Activated CD4-positive, alpha-beta T cell treated with anti-CD3 and anti-CD28 coated beads, Interleukin-2, amount 10 ng/mL, durations not matched to agents 24 days and 14 days (primary cell): ENCODE data around the gene SPTY2D1. TPM values are rescaled to one million over a fixed set of nuclear protein-coding genes. Genes with fewer than 3 reads are reported as not detected.
"Not testable (repeated sequence)": the region's sequence is repeated elsewhere in the genome, so short reads cannot be mapped to it uniquely, and the experiment has no call there.

Experiments used
- DNase-seq: peaks from one replicate; pipeline ENCODE4 v3.0.0; 2022
- H3K27ac Mint-ChIP-seq: one replicate; pipeline ENCODE4 v1.8.0; 2022; ENCODE audit warnings: mild to moderate bottlenecking, mixed read lengths
- H3K27me3 Mint-ChIP-seq: one replicate; pipeline ENCODE4 v1.8.0; 2022; ENCODE audit warnings: mixed read lengths
- H3K36me3 Mint-ChIP-seq: one replicate; pipeline ENCODE4 v1.8.0; 2022; ENCODE audit warnings: low read depth, mild to moderate bottlenecking, mixed read lengths
- H3K4me1 Mint-ChIP-seq: one replicate; pipeline ENCODE4 v1.8.0; 2021; ENCODE audit warnings: mixed read lengths
- H3K4me3 Mint-ChIP-seq: one replicate; pipeline ENCODE4 v1.8.0; 2022; ENCODE audit warnings: mild to moderate bottlenecking, moderate library complexity, mixed read lengths
- H3K9me3 Mint-ChIP-seq: one replicate; pipeline ENCODE4 v1.8.0; 2021; ENCODE audit warnings: mixed read lengths
- intact Hi-C: fragments of 100-400 bp; cut with micrococcal nuclease; formaldehyde crosslinking; loops from one replicate; pipeline ENCODE4 v1.15.1; 2023
- total RNA-seq: library from RNA; stranded (reverse); gene quantifications from 2 replicates; pipeline ENCODE4 v1.2.3, GENCODE V29; 2022

Gene SPTY2D1
- 22.6 and 22.8 TPM in 2 replicates for total RNA-seq

GRCh38 chr11:18634140-18635032 lies at the start of gene SPTY2D1:
SPTY2D1 (minus strand) TSS chr11:18634342; CDS start chr11:18634257, 85 bp downstream.
- intact Hi-C loops: loop anchor here (1.0 to 10.0 kb wide), 10 partner anchors 16 to 390 kb away; partner anchors contain the start of genes GTF2H1, HPS5, LDHA and SAA2
- DNase-seq: peak; percentile 99
- H3K9me3 Mint-ChIP-seq: no peaks in the 10 kb centered on the region
- peaks cover 24% of the 10 kb centered on the region for H3K4me1 Mint-ChIP-seq
- no peaks in the 10 kb centered on the region for H3K27me3 Mint-ChIP-seq
- H3K4me3 Mint-ChIP-seq: peak within 1 kb of the TSS; percentile 93
- H3K27ac Mint-ChIP-seq: peak within 1 kb of the TSS; percentile 98
- peaks cover 6% of the 10 kb centered on the region for H3K36me3 Mint-ChIP-seq

- no peak for DNase-seq
- H3K4me3 Mint-ChIP-seq: no peak overlapping the region
- peaks cover 11% of the 10 kb centered on the region for H3K27me3 Mint-ChIP-seq
- intact Hi-C loops: no loop called here
- no peaks in the 10 kb centered on the region for H3K36me3 Mint-ChIP-seq
- no peaks in the 10 kb centered on the region for H3K9me3 Mint-ChIP-seq
- H3K4me1 Mint-ChIP-seq: peaks cover 6% of the 10 kb centered on the region
- no peak overlapping the region for H3K27ac Mint-ChIP-seq
These were observed 48.3 kb upstream of the SPTY2D1 start for GRCh38 chr11:18682466-18682865.

- not testable (repeated sequence) for DNase-seq, H3K36me3 Mint-ChIP-seq, H3K4me3 Mint-ChIP-seq
These were observed 47.8 kb upstream of the SPTY2D1 start for GRCh38 chr11:18681949-18682348.

GRCh38 chr11:18677560-18677959 lies 43.4 kb upstream of the SPTY2D1 start:
- no peak overlapping the region for H3K27ac Mint-ChIP-seq
- H3K4me1 Mint-ChIP-seq: peaks cover 14% of the 10 kb centered on the region
- intact Hi-C loops: no loop called here
- no peaks in the 10 kb centered on the region for H3K27me3 Mint-ChIP-seq
- DNase-seq: no peak
- no peak overlapping the region for H3K4me3 Mint-ChIP-seq
- H3K9me3 Mint-ChIP-seq: no peaks in the 10 kb centered on the region
- H3K36me3 Mint-ChIP-seq: no peaks in the 10 kb centered on the region

More at GRCh38 chr11:18681949-18682348, 47.8 kb upstream of the SPTY2D1 start:
- intact Hi-C loops, H3K27ac Mint-ChIP-seq, H3K4me1 Mint-ChIP-seq, H3K9me3 Mint-ChIP-seq: not testable (repeated sequence)
- H3K27me3 Mint-ChIP-seq: peaks cover 11% of the 10 kb centered on the region

- Mint-ChIP-seq H3K36me3 (no peaks in the 10 kb centered on the region), H3K9me3 (no peaks in the 10 kb centered on the region), H3K27me3 (no peaks in the 10 kb centered on the region), H3K4me1 (peaks cover 18% of the 10 kb centered on the region), H3K4me3 (no peak overlapping the region), H3K27ac (no peak overlapping the region)
- intact Hi-C loops: no loop called here
- DNase-seq: no peak
These were observed 42.7 kb upstream of the SPTY2D1 start for GRCh38 chr11:18676803-18677202.

GRCh38 chr11:18672209-18672608 lies 38.1 kb upstream of the SPTY2D1 start:
- H3K4me1 Mint-ChIP-seq: peaks cover 32% of the 10 kb centered on the region
- not testable (repeated sequence) for H3K27me3 Mint-ChIP-seq
- intact Hi-C loops: loop anchor here (5.0 kb wide), 1 partner anchor 55 kb away; no protein-coding TSS in a partner anchor

GRCh38 chr11:18671246-18671645 lies 37.1 kb upstream of the SPTY2D1 start:
- intact Hi-C loops: loop anchor here (5.0 kb wide), 1 partner anchor 54 kb away; no protein-coding TSS in a partner anchor
- Mint-ChIP-seq H3K4me3 (no peak overlapping the region), H3K9me3 (no peaks in the 10 kb centered on the region), H3K27ac (peak overlapping the region; percentile 54), H3K36me3 (no peaks in the 10 kb centered on the region), H3K27me3 (peaks cover 6% of the 10 kb centered on the region), H3K4me1 (peaks cover 32% of the 10 kb centered on the region)
- DNase-seq: no peak

More at GRCh38 chr11:18672209-18672608, 38.1 kb upstream of the SPTY2D1 start:
- H3K36me3 Mint-ChIP-seq, H3K9me3 Mint-ChIP-seq: not testable (repeated sequence)
- peak; percentile 81 for DNase-seq
- Mint-ChIP-seq H3K4me3 (peak overlapping the region; percentile 68), H3K27ac (peak overlapping the region; percentile 66)

GRCh38 chr11:18669711-18670110 lies 35.6 kb upstream of the SPTY2D1 start:
- Mint-ChIP-seq H3K4me1 (peaks cover 34% of the 10 kb centered on the region), H3K4me3 (no peak overlapping the region), H3K27me3 (peaks cover 12% of the 10 kb centered on the region), H3K9me3 (no peaks in the 10 kb centered on the region), H3K27ac (no peak overlapping the region), H3K36me3 (no peaks in the 10 kb centered on the region)
- DNase-seq: no peak
- intact Hi-C loops: loop anchor here (1.0 to 5.0 kb wide), 2 partner anchors 29 to 52 kb away; partner anchors contain the start of gene TMEM86A

- peak; percentile 68 for DNase-seq
- Mint-ChIP-seq H3K4me1 (peaks cover 34% of the 10 kb centered on the region), H3K27me3 (peaks cover 12% of the 10 kb centered on the region), H3K4me3 (peak overlapping the region; percentile 39), H3K27ac (peak overlapping the region; percentile 62), H3K9me3 (no peaks in the 10 kb centered on the region), H3K36me3 (no peaks in the 10 kb centered on the region)
- intact Hi-C loops: loop anchor here (1.0 kb wide), 1 partner anchor 29 kb away; the partner anchor contains the start of gene TMEM86A
These were observed 35.1 kb upstream of the SPTY2D1 start for GRCh38 chr11:18669219-18669596.

- Mint-ChIP-seq H3K4me3 (no peak overlapping the region), H3K4me1 (peaks cover 31% of the 10 kb centered on the region), H3K36me3 (no peaks in the 10 kb centered on the region), H3K27me3 (peaks cover 12% of the 10 kb centered on the region), H3K27ac (no peak overlapping the region), H3K9me3 (peaks cover 2% of the 10 kb centered on the region)
- intact Hi-C loops: no loop called here
- DNase-seq: no peak
These were observed 34.0 kb upstream of the SPTY2D1 start for GRCh38 chr11:18668131-18668530.

- intact Hi-C loops, DNase-seq, H3K36me3 Mint-ChIP-seq, H3K9me3 Mint-ChIP-seq: not testable (repeated sequence)
- H3K27ac Mint-ChIP-seq: peak overlapping the region; percentile 31
- peaks cover 17% of the 10 kb centered on the region for H3K4me1 Mint-ChIP-seq
- peak overlapping the region; percentile 46 for H3K4me3 Mint-ChIP-seq
- H3K27me3 Mint-ChIP-seq: peaks cover 28% of the 10 kb centered on the region
These were observed 31.3 kb upstream of the SPTY2D1 start for GRCh38 chr11:18665353-18665872.

GRCh38 chr11:18657673-18658072 lies 23.5 kb upstream of the SPTY2D1 start:
- no peak for DNase-seq
- no peak overlapping the region for H3K4me3 Mint-ChIP-seq
- H3K4me1 Mint-ChIP-seq: no peaks in the 10 kb centered on the region
- H3K27me3 Mint-ChIP-seq: peaks cover 23% of the 10 kb centered on the region
- no peaks in the 10 kb centered on the region for H3K36me3 Mint-ChIP-seq
- intact Hi-C loops: no loop called here
- H3K9me3 Mint-ChIP-seq: no peaks in the 10 kb centered on the region
- no peak overlapping the region for H3K27ac Mint-ChIP-seq

GRCh38 chr11:18650859-18651557 lies 16.9 kb upstream of the SPTY2D1 start:
- no peaks in the 10 kb centered on the region for H3K27me3 Mint-ChIP-seq
- intact Hi-C loops: loop anchor here (1.0 to 2.0 kb wide), 2 partner anchors 16 to 111 kb away; partner anchors contain the start of gene SPTY2D1
- no peak overlapping the region for H3K4me3 Mint-ChIP-seq
- no peak overlapping the region for H3K27ac Mint-ChIP-seq
- DNase-seq: peak; percentile 86
- H3K9me3 Mint-ChIP-seq: no peaks in the 10 kb centered on the region
- peaks cover 8% of the 10 kb centered on the region for H3K4me1 Mint-ChIP-seq
- H3K36me3 Mint-ChIP-seq: no peaks in the 10 kb centered on the region
